ENCODE data around the gene ODR4.
"Not testable (repeated sequence)": the region's sequence is repeated elsewhere in the genome, so short reads cannot be mapped to it uniquely, and the experiment has no call there.

Gene ODR4

GRCh38 chr1:186375152-186375928 is at the start of gene ODR4, which contains the start of gene TPR:
TSS of gene ODR4 (plus strand) at chr1:186375838. CDS start at chr1:186379786, 3,948 bp downstream.
TSS of gene TPR (minus strand) at chr1:186375253. CDS start at chr1:186375028, 225 bp downstream.
- DNase-seq, result peak; percentile 98

- DNase-seq, result no peak
Observed at GRCh38 chr1:186326009-186326408, 49.6 kb upstream of the ODR4 start.

GRCh38 chr1:186327331-186327730 is 48.3 kb upstream of the ODR4 start:
- no peak for DNase-seq

- DNase-seq, result no peak
Observed at GRCh38 chr1:186330758-186331157, 44.9 kb upstream of the ODR4 start.

GRCh38 chr1:186337554-186337953 is 38.1 kb upstream of the ODR4 start:
- no peak for DNase-seq

- DNase-seq, result no peak
Observed at GRCh38 chr1:186340772-186341171, 34.9 kb upstream of the ODR4 start.

- not testable (repeated sequence) for DNase-seq
Observed at GRCh38 chr1:186347837-186348691, 27.6 kb upstream of the ODR4 start.

- DNase-seq, result peak; percentile 61
Observed at GRCh38 chr1:186374303-186375151, 1.1 kb upstream of the ODR4 start.

GRCh38 chr1:186375929-186376319 is 286 bp downstream of the ODR4 start:
- DNase-seq, result no peak

- DNase-seq, result no peak
Observed at GRCh38 chr1:186386725-186387383, 11.2 kb downstream of the ODR4 start.

- no peak for DNase-seq
Observed at GRCh38 chr1:186390925-186391324, 15.3 kb downstream of the ODR4 start.

- DNase-seq, result no peak
Observed at GRCh38 chr1:186391841-186392240, 16.2 kb downstream of the ODR4 start.

GRCh38 chr1:186392711-186393110 is 17.1 kb downstream of the ODR4 start:
- not testable (repeated sequence) for DNase-seq

GRCh38 chr1:186401446-186401845 is 25.8 kb downstream of the ODR4 start:
- not testable (repeated sequence) for DNase-seq

- no peak for DNase-seq
Observed at GRCh38 chr1:186403632-186404031, 28.0 kb downstream of the ODR4 start.

GRCh38 chr1:186404454-186405051 is 28.9 kb downstream of the ODR4 start:
- peak; percentile 20 for DNase-seq

- no peak for DNase-seq
Observed at GRCh38 chr1:186409091-186409490, 33.5 kb downstream of the ODR4 start.

GRCh38 chr1:186413319-186413718 is 37.7 kb downstream of the ODR4 start:
- DNase-seq, result no peak

- peak; percentile 52 for DNase-seq
Observed at GRCh38 chr1:186418503-186418902, 42.9 kb downstream of the ODR4 start.

- DNase-seq, result no peak
Observed at GRCh38 chr1:186420311-186420710, 44.7 kb downstream of the ODR4 start.

- DNase-seq, result no peak
Observed at GRCh38 chr1:186420923-186421322, 45.3 kb downstream of the ODR4 start.

GRCh38 chr1:186421446-186421845 is 45.8 kb downstream of the ODR4 start:
- DNase-seq, result no peak

All from NCI-H2029 (cell line).